GM23338 (cell line): ENCODE measurements around the gene SLC22A3. TPM values are rescaled to one million over a fixed set of nuclear protein-coding genes. Genes with fewer than 3 reads are reported as not detected.
A peak's percentile ranks its signal among the peaks of the same experiment; 100 is the strongest.

Experiments
- ATAC-seq: fragments of 200-7000 bp; cut with Tn5 transposase; 3 replicates; pipeline ENCODE4 v1.9.1; 2020
- DNase-seq: peaks from one replicate; pipeline ENCODE4 v3.0.0-alpha.2; 2015; ENCODE audit warnings: low spot score
- H2AFZ ChIP-seq: fragments of 200-600 bp; sonication (generic); 2 replicates; pipeline ENCODE4 v1.8.0; 2016; ENCODE audit warnings: antibody characterized with exemption, mild to moderate bottlenecking, moderate library complexity
- H3F3A ChIP-seq: fragments of 200-600 bp; sonication (generic); replicated peaks from 2 replicates; pipeline ENCODE4 v1.8.0; 2017; ENCODE audit warnings: antibody characterized with exemption, mixed run types, low read depth
- H3K27ac ChIP-seq: fragments of 200-600 bp; sonication (generic); 2 replicates; pipeline ENCODE4 v1.6.1; 2016; ENCODE audit warnings: low read depth
- H3K27me3 ChIP-seq: fragments of 200-600 bp; sonication (generic); 2 replicates; pipeline ENCODE4 v1.8.0; 2016; ENCODE audit warnings: mild to moderate bottlenecking, mixed run types, moderate library complexity; ENCODE audit not compliant: insufficient read depth
- H3K36me3 ChIP-seq: fragments of 200-600 bp; sonication (generic); 2 replicates; pipeline ENCODE4 v1.8.0; 2016; ENCODE audit warnings: mild to moderate bottlenecking; ENCODE audit not compliant: insufficient read depth
- H3K4me1 ChIP-seq: fragments of 200-600 bp; sonication (generic); 2 replicates; pipeline ENCODE4 v1.8.0; 2016; ENCODE audit warnings: mild to moderate bottlenecking, moderate library complexity; ENCODE audit not compliant: insufficient read depth
- H3K4me2 ChIP-seq: fragments of 200-600 bp; sonication (generic); 2 replicates; pipeline ENCODE4 v1.7.1; 2017; ENCODE audit warnings: mixed run types
- H3K4me3 ChIP-seq: fragments of 200-600 bp; sonication (generic); 2 replicates; pipeline ENCODE4 v1.6.1; 2016; ENCODE audit warnings: mixed run types
- H3K79me2 ChIP-seq: fragments of 200-600 bp; sonication (generic); replicated peaks from 2 replicates; pipeline ENCODE4 v1.8.0; 2017; ENCODE audit warnings: mild to moderate bottlenecking; ENCODE audit not compliant: insufficient read depth
- H3K9me2 ChIP-seq: fragments of 200-600 bp; sonication (generic); 2 replicates; pipeline ENCODE4 v1.8.0; 2017; ENCODE audit not compliant: insufficient read depth
- H4K20me1 ChIP-seq: fragments of 200-600 bp; sonication (generic); replicated peaks from 2 replicates; pipeline ENCODE4 v1.8.0; 2017; ENCODE audit warnings: mild to moderate bottlenecking; ENCODE audit not compliant: insufficient read depth
- H3K27ac Mint-ChIP-seq: 2 replicates; pipeline ENCODE4 v1.8.0; 2020; ENCODE audit warnings: inconsistent platforms, mild to moderate bottlenecking, moderate library complexity, mixed read lengths
- H3K27me3 Mint-ChIP-seq: 3 replicates; pipeline ENCODE4 v1.8.0; 2022; ENCODE audit warnings: low read depth, mild to moderate bottlenecking, moderate library complexity, mixed read lengths, inconsistent platforms; ENCODE audit not compliant: insufficient read depth, poor library complexity
- H3K36me3 Mint-ChIP-seq: 3 replicates; pipeline ENCODE4 v1.8.0; 2021; ENCODE audit warnings: low read depth, mild to moderate bottlenecking, inconsistent platforms, moderate library complexity, mixed read lengths
- H3K4me1 Mint-ChIP-seq: 3 replicates; pipeline ENCODE4 v1.8.0; 2020; ENCODE audit warnings: mild to moderate bottlenecking, inconsistent platforms, mixed read lengths
- H3K4me3 Mint-ChIP-seq: 3 replicates; pipeline ENCODE4 v1.8.0; 2021; ENCODE audit warnings: moderate library complexity, mild to moderate bottlenecking, inconsistent platforms, mixed read lengths
- H3K9me3 Mint-ChIP-seq: 3 replicates; pipeline ENCODE4 v1.8.0; 2020; ENCODE audit warnings: moderate library complexity, mild to moderate bottlenecking, inconsistent platforms, mixed read lengths
- EZH2 ChIP-seq: fragments of 200-600 bp; sonication (generic); IDR thresholded peaks from one replicate; pipeline ENCODE4 v1.8.0; 2017; ENCODE audit warnings: antibody characterized with exemption, mild to moderate bottlenecking, low read depth; ENCODE audit not compliant: unreplicated experiment
- JUNB ChIP-seq: IDR thresholded peaks from one replicate; pipeline ENCODE4 v1.6.1; 2016; ENCODE audit warnings: antibody characterized with exemption; ENCODE audit not compliant: unreplicated experiment
- ZNF331 ChIP-seq: fragments of 250-450 bp; sonication (Bioruptor Pico); IDR thresholded peaks from 2 replicates; pipeline ENCODE4 v1.5.0; 2020; ENCODE audit warnings: low read depth, mild to moderate bottlenecking, moderate library complexity
- long read RNA-seq: library from polyadenylated mRNA; unstranded; transcript quantifications from one replicate; pipeline ENCODE4 v2.0.0, GENCODE V29; 2020; ENCODE audit not compliant: unreplicated experiment
- polyA plus RNA-seq: library from polyadenylated mRNA; unstranded; fragments of >200 nt; fragmentation: Nextera tagmentation; extraction: Ambion mirVana; gene quantifications from 2 replicates; pipeline ENCODE4 v1.2.1, GENCODE V29; 2016
- total RNA-seq: library from RNA; depleted of rRNA; stranded (reverse); fragments of >200 nt; shearing (Covaris generic); gene quantifications from 2 replicates; pipeline ENCODE4 v1.2.3, GENCODE V29; 2014; rRNA removed
- TF ChIP-seq, protein P1 (sequence below), 2 experiments: fragments of 200-600 bp in 1 of 2; sonication (generic) in 1 of 2; conservative IDR thresholded peaks; 2 replicates each; pipeline versions ENCODE4 v1.5.1 to v1.6.1; 2016 to 2017; ENCODE audit warnings: antibody characterized with exemption in 2 of 2, low read depth in 2 of 2, mild to moderate bottlenecking in 2 of 2, moderate library complexity in 1 of 2
- TF ChIP-seq, protein P2 (sequence below): IDR thresholded peaks from one replicate; pipeline ENCODE4 v1.6.1; 2018; ENCODE audit warnings: antibody characterized with exemption; ENCODE audit not compliant: unreplicated experiment
- TF ChIP-seq, protein P3 (sequence below): IDR thresholded peaks from 2 replicates; pipeline ENCODE4 v1.6.1; 2016; ENCODE audit warnings: antibody characterized with exemption

The SLC22A3 gene, protein sequence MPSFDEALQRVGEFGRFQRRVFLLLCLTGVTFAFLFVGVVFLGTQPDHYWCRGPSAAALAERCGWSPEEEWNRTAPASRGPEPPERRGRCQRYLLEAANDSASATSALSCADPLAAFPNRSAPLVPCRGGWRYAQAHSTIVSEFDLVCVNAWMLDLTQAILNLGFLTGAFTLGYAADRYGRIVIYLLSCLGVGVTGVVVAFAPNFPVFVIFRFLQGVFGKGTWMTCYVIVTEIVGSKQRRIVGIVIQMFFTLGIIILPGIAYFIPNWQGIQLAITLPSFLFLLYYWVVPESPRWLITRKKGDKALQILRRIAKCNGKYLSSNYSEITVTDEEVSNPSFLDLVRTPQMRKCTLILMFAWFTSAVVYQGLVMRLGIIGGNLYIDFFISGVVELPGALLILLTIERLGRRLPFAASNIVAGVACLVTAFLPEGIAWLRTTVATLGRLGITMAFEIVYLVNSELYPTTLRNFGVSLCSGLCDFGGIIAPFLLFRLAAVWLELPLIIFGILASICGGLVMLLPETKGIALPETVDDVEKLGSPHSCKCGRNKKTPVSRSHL
- 2.4 and 3.2 TPM in 2 replicates for total RNA-seq
- 0.61 and 0.78 TPM in 2 replicates for polyA plus RNA-seq
- long read RNA-seq, result 0 reads

DNA sequence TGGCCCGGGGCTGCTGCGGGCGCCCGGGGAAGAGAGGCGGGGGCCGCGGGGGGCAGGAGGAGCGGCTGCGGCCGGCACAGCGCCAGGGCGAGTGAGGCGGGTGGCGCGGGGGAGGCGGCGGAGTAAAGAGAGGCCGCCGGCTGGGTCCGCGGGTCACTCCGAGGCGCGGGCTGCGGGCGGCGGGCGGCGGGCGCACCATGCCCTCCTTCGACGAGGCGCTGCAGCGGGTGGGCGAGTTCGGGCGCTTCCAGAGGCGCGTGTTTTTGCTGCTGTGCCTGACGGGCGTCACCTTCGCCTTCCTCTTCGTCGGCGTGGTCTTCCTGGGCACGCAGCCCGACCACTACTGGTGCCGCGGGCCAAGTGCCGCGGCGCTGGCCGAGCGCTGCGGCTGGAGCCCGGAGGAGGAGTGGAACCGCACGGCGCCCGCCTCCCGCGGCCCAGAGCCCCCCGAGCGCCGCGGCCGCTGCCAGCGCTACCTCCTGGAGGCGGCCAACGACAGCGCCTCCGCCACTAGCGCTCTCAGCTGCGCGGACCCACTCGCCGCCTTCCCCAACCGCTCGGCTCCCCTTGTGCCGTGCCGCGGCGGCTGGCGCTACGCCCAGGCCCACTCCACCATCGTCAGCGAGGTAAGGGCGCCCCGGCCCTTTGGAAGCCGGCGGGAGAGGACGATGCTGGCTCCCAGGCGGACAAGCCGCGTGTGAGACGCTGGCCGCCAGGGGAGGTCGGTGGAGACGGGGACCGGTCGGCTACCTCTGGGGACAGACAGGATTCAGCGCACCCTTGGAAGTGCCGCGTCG, at the start of gene SLC22A3:
Gene SLC22A3, plus strand, starts transcription at position 156 of the 797 bp plus-strand sequence. Its CDS starts 42 bp downstream, at position 198.
- Histone ChIP-seq H3K36me3 (no peaks in the 10 kb centered on the region), H3K27ac (no peak within 1 kb of the TSS), H3K27me3 (peaks cover 51% of the 10 kb centered on the region), H3K79me2 (no peaks in the 10 kb centered on the region; the same call in 1 of the 2 replicates), H3K4me3 (peak within 1 kb of the TSS; percentile 82), H2AFZ (peak within 1 kb of the TSS; percentile 96), H3K9me2 (no peaks in the 10 kb centered on the region), H4K20me1 (no peaks in the 10 kb centered on the region), H3K4me2 (peak within 1 kb of the TSS; percentile 90), H3F3A (peaks cover 10% of the 10 kb centered on the region; the same call in 1 of the 2 replicates), H3K4me1 (peaks cover 6% of the 10 kb centered on the region; the same call in 1 of the 2 replicates)
- Mint-ChIP-seq H3K4me1 (peaks cover 11% of the 10 kb centered on the region), H3K9me3 (no peaks in the 10 kb centered on the region; the same call in 2 of the 3 replicates), H3K4me3 (peak within 1 kb of the TSS; percentile 81), H3K36me3 (peaks cover 2% of the 10 kb centered on the region; the same call in 1 of the 3 replicates), H3K27ac (no peak within 1 kb of the TSS), H3K27me3 (peaks cover 41% of the 10 kb centered on the region)
- DNase-seq, result peak; percentile 72
- TF ChIP-seq, protein P1, sequence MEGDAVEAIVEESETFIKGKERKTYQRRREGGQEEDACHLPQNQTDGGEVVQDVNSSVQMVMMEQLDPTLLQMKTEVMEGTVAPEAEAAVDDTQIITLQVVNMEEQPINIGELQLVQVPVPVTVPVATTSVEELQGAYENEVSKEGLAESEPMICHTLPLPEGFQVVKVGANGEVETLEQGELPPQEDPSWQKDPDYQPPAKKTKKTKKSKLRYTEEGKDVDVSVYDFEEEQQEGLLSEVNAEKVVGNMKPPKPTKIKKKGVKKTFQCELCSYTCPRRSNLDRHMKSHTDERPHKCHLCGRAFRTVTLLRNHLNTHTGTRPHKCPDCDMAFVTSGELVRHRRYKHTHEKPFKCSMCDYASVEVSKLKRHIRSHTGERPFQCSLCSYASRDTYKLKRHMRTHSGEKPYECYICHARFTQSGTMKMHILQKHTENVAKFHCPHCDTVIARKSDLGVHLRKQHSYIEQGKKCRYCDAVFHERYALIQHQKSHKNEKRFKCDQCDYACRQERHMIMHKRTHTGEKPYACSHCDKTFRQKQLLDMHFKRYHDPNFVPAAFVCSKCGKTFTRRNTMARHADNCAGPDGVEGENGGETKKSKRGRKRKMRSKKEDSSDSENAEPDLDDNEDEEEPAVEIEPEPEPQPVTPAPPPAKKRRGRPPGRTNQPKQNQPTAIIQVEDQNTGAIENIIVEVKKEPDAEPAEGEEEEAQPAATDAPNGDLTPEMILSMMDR (conservative IDR thresholded peaks at IDR 0.05; ENCODE audit: low read depth in 2 of 2), result 0 out of 4 replicates have a peak, but pooled peaks of 1 of the 2 experiments have one; percentile 13
- peak; percentile 15 for TF ChIP-seq EZH2
- TF ChIP-seq, protein P2, sequence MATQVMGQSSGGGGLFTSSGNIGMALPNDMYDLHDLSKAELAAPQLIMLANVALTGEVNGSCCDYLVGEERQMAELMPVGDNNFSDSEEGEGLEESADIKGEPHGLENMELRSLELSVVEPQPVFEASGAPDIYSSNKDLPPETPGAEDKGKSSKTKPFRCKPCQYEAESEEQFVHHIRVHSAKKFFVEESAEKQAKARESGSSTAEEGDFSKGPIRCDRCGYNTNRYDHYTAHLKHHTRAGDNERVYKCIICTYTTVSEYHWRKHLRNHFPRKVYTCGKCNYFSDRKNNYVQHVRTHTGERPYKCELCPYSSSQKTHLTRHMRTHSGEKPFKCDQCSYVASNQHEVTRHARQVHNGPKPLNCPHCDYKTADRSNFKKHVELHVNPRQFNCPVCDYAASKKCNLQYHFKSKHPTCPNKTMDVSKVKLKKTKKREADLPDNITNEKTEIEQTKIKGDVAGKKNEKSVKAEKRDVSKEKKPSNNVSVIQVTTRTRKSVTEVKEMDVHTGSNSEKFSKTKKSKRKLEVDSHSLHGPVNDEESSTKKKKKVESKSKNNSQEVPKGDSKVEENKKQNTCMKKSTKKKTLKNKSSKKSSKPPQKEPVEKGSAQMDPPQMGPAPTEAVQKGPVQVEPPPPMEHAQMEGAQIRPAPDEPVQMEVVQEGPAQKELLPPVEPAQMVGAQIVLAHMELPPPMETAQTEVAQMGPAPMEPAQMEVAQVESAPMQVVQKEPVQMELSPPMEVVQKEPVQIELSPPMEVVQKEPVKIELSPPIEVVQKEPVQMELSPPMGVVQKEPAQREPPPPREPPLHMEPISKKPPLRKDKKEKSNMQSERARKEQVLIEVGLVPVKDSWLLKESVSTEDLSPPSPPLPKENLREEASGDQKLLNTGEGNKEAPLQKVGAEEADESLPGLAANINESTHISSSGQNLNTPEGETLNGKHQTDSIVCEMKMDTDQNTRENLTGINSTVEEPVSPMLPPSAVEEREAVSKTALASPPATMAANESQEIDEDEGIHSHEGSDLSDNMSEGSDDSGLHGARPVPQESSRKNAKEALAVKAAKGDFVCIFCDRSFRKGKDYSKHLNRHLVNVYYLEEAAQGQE, result no peak
- ATAC-seq, result peak; percentile 61

GRCh38 chr6:160299559-160299958, 48.6 kb upstream of the SLC22A3 start:
- no peaks in the 10 kb centered on the region for H3K27me3 ChIP-seq
- TF ChIP-seq, protein P1 (conservative IDR thresholded peaks at IDR 0.05; ENCODE audit: low read depth in 2 of 2), result no peak
- TF ChIP-seq JUNB, result no peak
- TF ChIP-seq, protein P3, sequence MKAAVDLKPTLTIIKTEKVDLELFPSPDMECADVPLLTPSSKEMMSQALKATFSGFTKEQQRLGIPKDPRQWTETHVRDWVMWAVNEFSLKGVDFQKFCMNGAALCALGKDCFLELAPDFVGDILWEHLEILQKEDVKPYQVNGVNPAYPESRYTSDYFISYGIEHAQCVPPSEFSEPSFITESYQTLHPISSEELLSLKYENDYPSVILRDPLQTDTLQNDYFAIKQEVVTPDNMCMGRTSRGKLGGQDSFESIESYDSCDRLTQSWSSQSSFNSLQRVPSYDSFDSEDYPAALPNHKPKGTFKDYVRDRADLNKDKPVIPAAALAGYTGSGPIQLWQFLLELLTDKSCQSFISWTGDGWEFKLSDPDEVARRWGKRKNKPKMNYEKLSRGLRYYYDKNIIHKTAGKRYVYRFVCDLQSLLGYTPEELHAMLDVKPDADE, result no peak
- TF ChIP-seq, protein P2, result no peak
- no peak for TF ChIP-seq ZNF331 (CRISPR knock-in tag)

More at GRCh38 chr6:160299559-160299958, 48.6 kb upstream of the SLC22A3 start:
- no peak overlapping the region for H3K27ac ChIP-seq
- Mint-ChIP-seq H3K27ac (no peak overlapping the region), H3K4me3 (no peak overlapping the region), H3K4me1 (peaks cover 18% of the 10 kb centered on the region), H3K9me3 (peaks cover 16% of the 10 kb centered on the region), H3K27me3 (peaks cover 3% of the 10 kb centered on the region), H3K36me3 (peaks cover 15% of the 10 kb centered on the region; the same call in 2 of the 3 replicates)
- no peak for ATAC-seq
- no peak overlapping the region for H3K4me2 ChIP-seq
- H3K36me3 ChIP-seq, result no peaks in the 10 kb centered on the region
- no peak for DNase-seq
- H2AFZ ChIP-seq, result peak overlapping the region; percentile 94
- peaks cover 4% of the 10 kb centered on the region; the same call in 1 of the 2 replicates for H3K4me1 ChIP-seq
- no peaks in the 10 kb centered on the region for H4K20me1 ChIP-seq
- H3K9me2 ChIP-seq, result no peaks in the 10 kb centered on the region
- no peaks in the 10 kb centered on the region for H3F3A ChIP-seq
- no peaks in the 10 kb centered on the region for H3K79me2 ChIP-seq
- H3K4me3 ChIP-seq, result no peak overlapping the region
